Measurements from ENCODE around the gene GDI1. TPM values are rescaled to one million over a fixed set of nuclear protein-coding genes. Genes with fewer than 3 reads are reported as not detected.

The GDI1 gene
- total and polyA plus RNA-seq, 2 experiments from 2014 or later: 48.5 to 95.9 TPM

- TF ChIP-seq ZNF462 (CRISPR knock-in tag; IDR thresholded peaks at IDR 0.05) (no peak), ZNF331 (CRISPR knock-in tag; IDR thresholded peaks at IDR 0.05; ENCODE audit: low read depth) (no peak)
Measured at GRCh38 chrX:154458116-154458953, 21.4 kb downstream of the GDI1 start, which contains the start of gene PLXNA3 (continued).

- Mint-ChIP-seq H3K36me3 (ENCODE audit: low read depth) (peaks cover 13% of the 10 kb centered on the region; the same call in 2 of the 3 replicates), H3K4me3 (peak overlapping the region; percentile 75), H3K27ac (no peak overlapping the region), H3K4me1 (no peaks in the 10 kb centered on the region; the same call in 2 of the 3 replicates), H3K9me3 (no peaks in the 10 kb centered on the region), H3K27me3 (ENCODE audit: insufficient read depth, low read depth, poor library complexity) (peaks cover 5% of the 10 kb centered on the region)
- no peaks in the 10 kb centered on the region for H3K79me2 ChIP-seq (replicated peaks; ENCODE audit: insufficient read depth)
- DNase-seq (ENCODE audit: low spot score) (no peak), ATAC-seq (peak; percentile 47)
- H3K4me2 ChIP-seq: peak overlapping the region; percentile 76
- H3K4me1 ChIP-seq (ENCODE audit: insufficient read depth): no peaks in the 10 kb centered on the region
- no peaks in the 10 kb centered on the region for H3K36me3 ChIP-seq (ENCODE audit: insufficient read depth)
- H2AFZ ChIP-seq: no peak overlapping the region
- H4K20me1 ChIP-seq (replicated peaks; ENCODE audit: insufficient read depth): no peaks in the 10 kb centered on the region
- H3F3A ChIP-seq (replicated peaks; ENCODE audit: low read depth): no peaks in the 10 kb centered on the region
- H3K27ac ChIP-seq (ENCODE audit: low read depth): no peak overlapping the region
- H3K4me3 ChIP-seq: peak overlapping the region; percentile 59
- H3K9me2 ChIP-seq (ENCODE audit: insufficient read depth): no peaks in the 10 kb centered on the region
- H3K27me3 ChIP-seq (ENCODE audit: insufficient read depth): no peaks in the 10 kb centered on the region; the same call in 1 of the 2 replicates
- TF ChIP-seq POLR2AphosphoS5 (IDR thresholded peaks at IDR 0.05; ENCODE audit: low read depth): no peak
- TF ChIP-seq REST (IDR thresholded peaks at IDR 0.05; ENCODE audit: unreplicated experiment): no peak
- TF ChIP-seq ZNF331 (CRISPR knock-in tag; IDR thresholded peaks at IDR 0.05; ENCODE audit: low read depth): no peak
Measured at GRCh38 chrX:154458954-154459778, 22.2 kb downstream of the GDI1 start.
